ENCODE data around the gene IFI27. TPM values are rescaled to one million over a fixed set of nuclear protein-coding genes. Genes with fewer than 3 reads are reported as not detected.

IFI27 gene
- total and polyA plus RNA-seq, 4 donors = 94.1 to 883 (median 378) TPM

DNA sequence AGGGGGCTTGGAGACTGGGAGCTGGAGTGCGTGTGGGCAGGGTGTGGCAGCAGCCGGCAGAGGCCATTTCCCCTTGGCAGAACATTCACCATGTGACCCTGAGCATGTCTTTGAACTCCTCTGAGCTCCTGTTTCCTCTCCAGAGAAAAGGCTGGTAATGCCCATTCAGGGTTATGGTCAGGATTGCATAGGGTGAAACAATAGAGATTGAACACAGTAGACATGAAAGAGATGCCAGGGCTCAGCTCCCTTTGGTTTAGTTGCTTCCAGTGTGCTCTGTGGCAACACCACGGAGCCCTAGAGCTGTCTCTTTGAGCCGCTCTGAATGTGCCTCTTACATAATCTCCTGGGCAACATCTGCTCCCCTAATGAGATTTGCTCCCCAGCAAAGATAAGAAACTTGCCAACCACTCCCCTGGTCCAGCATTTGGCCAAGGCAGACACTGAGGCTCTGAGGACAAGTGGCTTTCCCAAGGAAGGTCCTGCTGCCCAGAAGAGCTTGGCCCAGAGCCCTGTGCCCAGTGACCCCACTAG lies 4.6 kb downstream of the IFI27 start:
- H3K27ac ChIP-seq (ENCODE audit: low read depth in 1 of 2, low read length in 1 of 2) = peak overlapping the region; percentile 36 to 87
- H3K9ac ChIP-seq (ENCODE audit: insufficient read depth in 1 of 2, low read length in 2 of 2) = no peak overlapping the region
- 13 to 19% methylated on average over 4 of the region's 4 CpGs for WGBS, 2 donors
- TF ChIP-seq, protein P1, sequence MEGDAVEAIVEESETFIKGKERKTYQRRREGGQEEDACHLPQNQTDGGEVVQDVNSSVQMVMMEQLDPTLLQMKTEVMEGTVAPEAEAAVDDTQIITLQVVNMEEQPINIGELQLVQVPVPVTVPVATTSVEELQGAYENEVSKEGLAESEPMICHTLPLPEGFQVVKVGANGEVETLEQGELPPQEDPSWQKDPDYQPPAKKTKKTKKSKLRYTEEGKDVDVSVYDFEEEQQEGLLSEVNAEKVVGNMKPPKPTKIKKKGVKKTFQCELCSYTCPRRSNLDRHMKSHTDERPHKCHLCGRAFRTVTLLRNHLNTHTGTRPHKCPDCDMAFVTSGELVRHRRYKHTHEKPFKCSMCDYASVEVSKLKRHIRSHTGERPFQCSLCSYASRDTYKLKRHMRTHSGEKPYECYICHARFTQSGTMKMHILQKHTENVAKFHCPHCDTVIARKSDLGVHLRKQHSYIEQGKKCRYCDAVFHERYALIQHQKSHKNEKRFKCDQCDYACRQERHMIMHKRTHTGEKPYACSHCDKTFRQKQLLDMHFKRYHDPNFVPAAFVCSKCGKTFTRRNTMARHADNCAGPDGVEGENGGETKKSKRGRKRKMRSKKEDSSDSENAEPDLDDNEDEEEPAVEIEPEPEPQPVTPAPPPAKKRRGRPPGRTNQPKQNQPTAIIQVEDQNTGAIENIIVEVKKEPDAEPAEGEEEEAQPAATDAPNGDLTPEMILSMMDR (IDR thresholded peaks at IDR 0.05; ENCODE audit: control extremely low read depth, extremely low read depth) = no peak
- peak in 2 of 3 donors; percentile 6 to 53 for DNase-seq
- peaks cover 0 to 7% (median 3%) of the 10 kb centered on the region in 4 donors for H3K9me3 ChIP-seq (ENCODE audit: control insufficient read depth in 4 of 4, insufficient read depth in 3 of 4, low read length in 3 of 4)
- no peaks in the 10 kb centered on the region for H3K36me3 ChIP-seq (ENCODE audit: control insufficient read depth in 4 of 4, insufficient read depth in 4 of 4, low read length in 4 of 4)
- H3K27me3 ChIP-seq (ENCODE audit: control insufficient read depth in 3 of 3, insufficient read depth in 3 of 3, low read length in 2 of 3) = no peaks in the 10 kb centered on the region
- peak; percentile 29 for ATAC-seq (ENCODE audit: insufficient read depth, low FRiP score)
- H3K4me1 ChIP-seq (ENCODE audit: control insufficient read depth in 5 of 5, insufficient read depth in 5 of 5, low read length in 5 of 5) = peaks cover 0 to 16% (median 5%) of the 10 kb centered on the region in 5 donors
- H3K4me3 ChIP-seq = no peak overlapping the region

DNA sequence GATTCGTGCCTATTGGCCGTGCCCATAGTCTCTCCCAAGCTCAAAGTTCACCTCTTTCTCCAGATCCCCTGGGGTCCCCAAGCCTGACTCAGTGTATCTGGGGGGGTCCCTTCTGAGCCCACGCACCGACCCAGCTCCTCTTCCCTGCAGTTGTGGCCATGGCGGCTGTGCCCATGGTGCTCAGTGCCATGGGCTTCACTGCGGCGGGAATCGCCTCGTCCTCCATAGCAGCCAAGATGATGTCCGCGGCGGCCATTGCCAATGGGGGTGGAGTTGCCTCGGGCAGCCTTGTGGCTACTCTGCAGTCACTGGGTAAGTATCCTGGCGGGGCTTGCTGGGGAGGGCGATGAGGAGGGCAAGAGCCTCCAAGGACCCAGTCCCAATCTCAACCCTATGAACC lies 5.1 kb downstream of the IFI27 start:
- Histone ChIP-seq H3K9ac (ENCODE audit: insufficient read depth in 1 of 2, low read length in 2 of 2) (no peak overlapping the region), H3K36me3 (ENCODE audit: control insufficient read depth in 4 of 4, insufficient read depth in 4 of 4, low read length in 4 of 4) (no peaks in the 10 kb centered on the region), H3K27ac (ENCODE audit: low read depth in 1 of 2, low read length in 1 of 2) (peak overlapping the region; percentile 36 to 41), H3K9me3 (ENCODE audit: control insufficient read depth in 4 of 4, insufficient read depth in 3 of 4, low read length in 3 of 4) (peaks cover 0 to 8% (median 3%) of the 10 kb centered on the region in 4 donors), H3K27me3 (ENCODE audit: control insufficient read depth in 3 of 3, insufficient read depth in 3 of 3, low read length in 2 of 3) (no peaks in the 10 kb centered on the region), H3K4me1 (ENCODE audit: control insufficient read depth in 5 of 5, insufficient read depth in 5 of 5, low read length in 5 of 5) (peaks cover 0 to 16% (median 5%) of the 10 kb centered on the region in 5 donors), H3K4me3 (no peak overlapping the region)
- TF ChIP-seq, protein P1 (IDR thresholded peaks at IDR 0.05; ENCODE audit: control extremely low read depth, extremely low read depth) = no peak
- no peak for ATAC-seq (ENCODE audit: insufficient read depth, low FRiP score)
- 94 to 97% methylated on average over 15 of the region's 15 CpGs for WGBS, 2 donors
- DNase-seq = no peak

DNA sequence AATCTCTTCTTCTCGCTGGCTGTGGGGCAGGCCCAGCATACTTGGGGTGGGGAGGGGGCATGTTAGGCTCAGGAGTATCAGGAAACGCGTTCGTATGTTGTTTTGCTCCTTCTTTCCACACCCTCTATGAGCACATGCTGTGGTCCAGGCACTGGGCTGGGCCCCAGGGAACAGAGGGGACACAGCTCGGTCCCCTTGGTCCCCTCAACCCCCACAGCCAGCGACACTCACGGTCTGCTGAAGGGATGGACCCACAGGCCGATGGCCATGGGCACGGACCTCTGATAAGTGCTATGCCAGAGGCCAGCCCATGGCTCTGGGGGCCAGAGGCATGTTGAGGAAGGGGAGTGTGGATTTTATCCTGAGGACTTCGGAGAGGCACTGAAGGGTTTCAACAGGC lies 6.2 kb downstream of the IFI27 start:
- 85 to 87% methylated on average over 10 of the region's 10 CpGs for WGBS, 2 donors
- DNase-seq (no peak), ATAC-seq (ENCODE audit: insufficient read depth, low FRiP score) (no peak)
- Histone ChIP-seq H3K9ac (ENCODE audit: insufficient read depth in 1 of 2, low read length in 2 of 2) (no peak overlapping the region), H3K9me3 (ENCODE audit: control insufficient read depth in 4 of 4, insufficient read depth in 3 of 4, low read length in 3 of 4) (peaks cover 0 to 10% (median 3%) of the 10 kb centered on the region in 4 donors), H3K4me3 (no peak overlapping the region), H3K27me3 (ENCODE audit: control insufficient read depth in 3 of 3, insufficient read depth in 3 of 3, low read length in 2 of 3) (no peaks in the 10 kb centered on the region), H3K4me1 (ENCODE audit: control insufficient read depth in 5 of 5, insufficient read depth in 5 of 5, low read length in 5 of 5) (peaks cover 0 to 14% (median 5%) of the 10 kb centered on the region in 5 donors), H3K36me3 (ENCODE audit: control insufficient read depth in 4 of 4, insufficient read depth in 4 of 4, low read length in 4 of 4) (no peaks in the 10 kb centered on the region), H3K27ac (ENCODE audit: low read depth in 1 of 2, low read length in 1 of 2) (no peak overlapping the region)
- TF ChIP-seq, protein P1 (IDR thresholded peaks at IDR 0.05; ENCODE audit: control extremely low read depth, extremely low read depth) = no peak

DNA sequence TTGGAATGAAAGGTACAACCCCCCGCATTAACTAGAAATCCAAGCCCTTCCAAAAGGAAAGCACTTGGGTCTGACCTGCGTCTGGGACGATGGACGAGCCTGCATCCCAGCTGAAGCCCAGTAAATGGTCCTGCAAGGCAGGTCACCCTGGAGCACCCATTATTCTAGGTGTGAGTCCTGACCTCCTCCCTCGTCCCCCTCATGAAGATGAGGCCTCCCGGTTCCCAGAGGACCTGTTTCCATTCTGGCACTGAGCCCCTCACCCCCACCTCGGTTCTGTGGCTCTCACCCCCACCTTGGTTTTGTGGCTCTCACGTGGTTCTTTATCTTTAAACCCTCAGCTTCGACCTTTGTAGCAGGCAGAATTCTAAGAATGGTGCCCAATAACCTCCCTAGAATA lies 7.3 kb downstream of the IFI27 start:
- H3K9me3 ChIP-seq (ENCODE audit: control insufficient read depth in 4 of 4, insufficient read depth in 3 of 4, low read length in 3 of 4) = peaks cover 0 to 10% (median 3%) of the 10 kb centered on the region in 4 donors
- no peak for DNase-seq
- H3K4me1 ChIP-seq (ENCODE audit: control insufficient read depth in 5 of 5, insufficient read depth in 5 of 5, low read length in 5 of 5) = peaks cover 0 to 14% (median 5%) of the 10 kb centered on the region in 5 donors
- no peak overlapping the region for H3K9ac ChIP-seq (ENCODE audit: insufficient read depth in 1 of 2, low read length in 2 of 2)
- no peaks in the 10 kb centered on the region for H3K27me3 ChIP-seq (ENCODE audit: control insufficient read depth in 3 of 3, insufficient read depth in 3 of 3, low read length in 2 of 3)
- TF ChIP-seq, protein P1 (IDR thresholded peaks at IDR 0.05; ENCODE audit: control extremely low read depth, extremely low read depth) = no peak
- H3K4me3 ChIP-seq = no peak overlapping the region
- H3K27ac ChIP-seq (ENCODE audit: low read depth in 1 of 2, low read length in 1 of 2) = no peak overlapping the region
- no peak for ATAC-seq (ENCODE audit: insufficient read depth, low FRiP score)
- WGBS, 2 donors = 81 to 87% methylated on average over 9 of the region's 9 CpGs
- no peaks in the 10 kb centered on the region for H3K36me3 ChIP-seq (ENCODE audit: control insufficient read depth in 4 of 4, insufficient read depth in 4 of 4, low read length in 4 of 4)
